HG03135 (cell line): ENCODE measurements around the gene PTPRR.

Experiments
- ATAC-seq: cut with Tn5 transposase; IDR thresholded peaks from one replicate; pipeline ENCODE4 v1.9.1; 2021; ENCODE audit warnings: mild to moderate bottlenecking, moderate library complexity; ENCODE audit not compliant: unreplicated experiment

PTPRR gene, protein sequence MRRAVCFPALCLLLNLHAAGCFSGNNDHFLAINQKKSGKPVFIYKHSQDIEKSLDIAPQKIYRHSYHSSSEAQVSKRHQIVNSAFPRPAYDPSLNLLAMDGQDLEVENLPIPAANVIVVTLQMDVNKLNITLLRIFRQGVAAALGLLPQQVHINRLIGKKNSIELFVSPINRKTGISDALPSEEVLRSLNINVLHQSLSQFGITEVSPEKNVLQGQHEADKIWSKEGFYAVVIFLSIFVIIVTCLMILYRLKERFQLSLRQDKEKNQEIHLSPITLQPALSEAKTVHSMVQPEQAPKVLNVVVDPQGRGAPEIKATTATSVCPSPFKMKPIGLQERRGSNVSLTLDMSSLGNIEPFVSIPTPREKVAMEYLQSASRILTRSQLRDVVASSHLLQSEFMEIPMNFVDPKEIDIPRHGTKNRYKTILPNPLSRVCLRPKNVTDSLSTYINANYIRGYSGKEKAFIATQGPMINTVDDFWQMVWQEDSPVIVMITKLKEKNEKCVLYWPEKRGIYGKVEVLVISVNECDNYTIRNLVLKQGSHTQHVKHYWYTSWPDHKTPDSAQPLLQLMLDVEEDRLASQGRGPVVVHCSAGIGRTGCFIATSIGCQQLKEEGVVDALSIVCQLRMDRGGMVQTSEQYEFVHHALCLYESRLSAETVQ

DNA sequence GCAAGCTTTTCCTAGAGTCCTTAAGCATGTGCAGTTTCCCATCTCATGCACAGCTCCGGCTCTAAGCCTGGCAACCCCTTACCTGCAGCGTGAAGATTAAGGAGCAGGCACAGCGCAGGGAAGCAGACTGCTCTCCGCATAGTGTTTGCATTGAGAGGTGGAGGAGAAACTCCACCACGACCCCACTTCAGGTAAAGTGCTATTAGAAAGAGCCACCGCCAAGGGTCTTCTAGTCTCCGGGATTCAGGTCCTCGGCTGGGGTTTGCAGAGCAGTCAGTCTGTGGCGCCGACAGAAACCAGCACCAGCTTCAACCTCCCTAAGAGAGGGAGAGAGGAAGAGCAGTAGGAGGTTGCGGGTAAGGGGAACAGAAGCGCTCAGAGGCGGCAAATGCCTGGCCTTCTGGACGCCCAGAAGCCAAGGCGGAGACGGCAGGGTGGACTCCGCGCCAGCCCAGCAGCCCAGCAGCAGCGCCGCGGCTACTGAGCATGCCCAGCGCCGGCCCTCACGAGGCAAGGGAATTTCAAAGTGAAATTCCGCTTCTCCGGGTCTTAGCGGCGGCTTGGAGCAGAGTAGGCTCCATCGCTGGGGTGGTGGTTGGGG lies at the start of gene PTPRR:
Gene PTPRR (minus strand): TSS at position 488 of the 601 bp plus-strand sequence. CDS start 348 bp downstream, at position 140.
- ATAC-seq: no peak

GRCh38 chr12:70966996-70967790 lies 46.7 kb upstream of the PTPRR start:
- no peak for ATAC-seq

DNA sequence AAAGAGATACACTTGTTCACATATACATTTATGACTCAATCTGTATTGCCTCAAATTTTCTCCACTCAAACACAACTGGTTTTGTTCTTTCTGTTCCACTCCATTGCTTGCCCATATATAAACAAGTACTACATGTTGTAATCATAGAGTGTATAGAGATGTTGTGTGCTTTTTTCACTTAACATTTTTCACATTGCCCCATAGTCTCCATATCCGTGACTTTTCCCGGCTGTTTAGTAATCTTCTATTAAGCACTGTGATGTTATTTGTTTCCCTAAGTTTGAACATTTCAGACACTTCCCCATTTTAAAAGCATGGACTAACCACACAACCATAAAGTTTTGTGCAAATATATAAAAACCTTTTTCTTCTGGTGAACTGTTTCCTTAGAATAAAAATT lies 45.5 kb upstream of the PTPRR start:
- no peak for ATAC-seq

DNA sequence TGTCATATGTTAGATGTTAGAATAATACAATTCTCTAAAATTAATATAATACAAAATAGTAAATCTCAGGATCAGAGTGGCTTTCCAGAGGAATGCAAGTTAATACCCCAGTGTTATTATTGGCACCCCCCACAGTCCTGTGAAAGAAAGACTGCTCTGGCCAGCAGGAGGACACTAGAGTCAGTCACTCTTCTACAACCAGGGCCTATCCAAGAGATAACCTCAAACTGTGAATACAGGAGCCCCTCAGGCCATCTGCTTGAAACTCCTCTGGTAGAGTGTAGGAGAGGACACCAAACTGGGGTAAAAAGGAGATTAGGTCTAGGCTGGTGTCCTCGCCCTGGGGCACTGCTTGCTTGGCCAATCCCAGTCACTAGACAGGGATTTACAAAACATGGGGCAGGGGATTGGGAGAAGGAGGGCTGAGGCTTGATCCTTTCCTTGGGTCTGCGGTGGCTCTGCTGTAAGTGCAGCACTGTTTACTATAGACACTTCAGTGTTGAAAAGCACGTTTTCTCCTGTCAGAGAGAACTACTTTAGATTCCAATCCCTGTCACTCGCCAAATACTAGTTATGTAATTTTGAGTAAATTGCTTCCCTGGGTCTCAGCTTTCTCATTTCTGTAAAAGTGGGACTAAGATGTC lies 44.5 kb upstream of the PTPRR start:
- no peak for ATAC-seq

DNA sequence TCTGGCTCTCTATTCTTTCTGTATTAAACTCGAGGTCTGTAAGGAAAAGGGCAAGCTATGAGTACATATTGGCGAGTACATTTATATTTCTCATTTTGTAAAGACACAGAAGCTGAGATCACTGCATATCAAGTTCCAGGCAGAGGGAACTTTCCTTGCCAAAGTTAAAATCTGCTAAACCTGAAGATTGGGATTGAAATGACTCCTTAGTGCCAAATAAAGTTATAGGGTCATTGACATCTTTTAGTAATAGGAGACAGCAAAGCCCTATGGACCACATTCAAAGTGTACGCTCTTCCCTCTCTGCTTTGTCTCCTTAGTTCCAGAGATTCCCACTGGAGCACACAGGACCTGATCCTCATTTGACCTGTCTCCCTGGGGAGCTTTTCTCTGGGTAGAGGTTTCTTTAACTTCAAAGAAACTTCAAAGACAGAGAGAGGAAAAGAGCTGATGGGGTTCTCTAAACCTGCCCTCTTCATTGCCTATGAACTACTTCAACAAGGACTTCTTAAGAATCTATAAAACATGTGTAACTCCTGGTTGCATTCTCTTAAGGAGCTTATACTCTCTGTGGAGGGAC lies 42.6 kb upstream of the PTPRR start:
- no peak for ATAC-seq

DNA sequence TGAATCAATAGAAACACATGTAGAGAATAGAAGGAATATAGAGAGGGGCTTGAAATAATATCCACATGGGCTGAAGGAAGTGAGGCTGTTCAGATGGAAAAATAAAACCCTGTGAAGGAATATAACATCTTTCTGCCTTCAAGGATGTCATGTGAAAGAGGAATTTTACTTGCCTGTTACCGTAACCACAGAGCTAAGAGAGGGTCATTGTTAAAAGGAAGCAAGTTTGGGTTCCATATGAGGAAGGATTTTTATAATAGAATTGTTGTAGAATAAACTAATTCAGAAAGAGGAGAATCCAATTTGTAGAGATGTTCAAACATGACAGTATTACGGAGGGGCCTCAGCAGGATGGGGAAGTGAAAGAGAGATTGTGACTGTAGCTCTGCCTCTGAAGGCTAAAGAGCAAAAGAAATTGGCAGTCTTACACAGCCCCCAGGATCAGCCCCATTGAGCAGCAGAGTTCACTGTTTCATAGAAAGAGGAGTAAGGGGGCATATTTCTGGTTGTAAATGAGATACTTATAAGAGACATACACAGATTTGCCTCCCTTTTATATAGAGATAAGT lies 41.8 kb upstream of the PTPRR start:
- no peak for ATAC-seq

DNA sequence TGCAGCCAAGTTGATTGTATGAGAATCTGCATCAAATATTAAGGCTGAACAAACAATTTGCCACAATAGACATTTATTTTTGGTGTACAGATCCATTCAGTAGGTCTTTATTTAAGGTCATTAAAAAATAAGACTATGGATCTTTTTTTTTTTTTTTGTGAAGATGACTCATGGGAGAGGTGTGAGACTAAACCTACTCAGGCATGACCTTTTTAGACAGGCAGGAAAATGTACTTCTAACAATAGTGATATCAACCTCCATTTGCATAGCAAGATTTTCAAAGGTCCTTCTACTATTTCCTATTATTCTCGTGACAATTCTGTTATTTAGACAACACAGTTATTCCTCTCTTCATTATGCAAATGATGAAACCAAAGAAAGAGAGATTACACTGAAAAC lies 39.9 kb upstream of the PTPRR start:
- no peak for ATAC-seq

DNA sequence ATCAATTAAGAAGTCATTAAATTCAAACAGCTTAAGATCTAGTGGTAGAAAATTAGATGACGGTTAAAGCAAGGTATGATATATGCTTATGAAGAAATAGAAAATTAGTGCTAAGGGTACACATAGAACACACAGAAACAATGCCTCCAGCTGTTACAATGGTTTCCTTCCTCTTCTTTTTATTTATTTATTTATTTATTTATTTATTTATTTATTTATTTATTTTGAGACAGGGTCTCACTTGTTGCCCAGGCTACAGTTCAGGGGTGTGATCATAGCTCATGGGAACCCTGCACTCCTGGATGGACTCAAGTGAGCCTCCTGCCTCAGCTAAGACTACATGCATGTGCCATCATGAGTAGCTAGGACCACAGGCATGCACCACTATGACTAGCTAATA lies 34.9 kb upstream of the PTPRR start:
- ATAC-seq: no peak

DNA sequence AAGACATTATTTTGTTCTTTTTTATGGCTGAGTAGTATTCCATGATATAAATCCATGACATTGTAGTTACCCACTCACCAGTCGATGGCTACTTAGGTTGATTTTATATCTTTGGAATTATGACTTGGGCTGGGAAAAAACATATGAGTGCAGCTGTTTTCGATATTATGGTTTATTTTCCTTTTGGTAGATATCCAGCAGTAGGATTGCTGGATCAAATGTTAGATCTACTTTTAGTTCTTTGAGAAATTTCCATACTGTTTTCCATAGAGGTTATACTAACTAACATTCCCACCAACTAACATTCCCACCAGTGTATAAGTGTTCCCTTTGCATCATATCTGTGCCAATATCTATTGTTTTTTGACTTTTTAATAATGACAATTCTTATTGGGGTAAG lies 29.9 kb upstream of the PTPRR start:
- ATAC-seq: no peak

- no peak for ATAC-seq
Measured at GRCh38 chr12:70948976-70949336, 28.4 kb upstream of the PTPRR start.

GRCh38 chr12:70948236-70948975 lies 27.9 kb upstream of the PTPRR start:
- no peak for ATAC-seq

GRCh38 chr12:70936203-70936813 lies 15.8 kb upstream of the PTPRR start:
- no peak for ATAC-seq

DNA sequence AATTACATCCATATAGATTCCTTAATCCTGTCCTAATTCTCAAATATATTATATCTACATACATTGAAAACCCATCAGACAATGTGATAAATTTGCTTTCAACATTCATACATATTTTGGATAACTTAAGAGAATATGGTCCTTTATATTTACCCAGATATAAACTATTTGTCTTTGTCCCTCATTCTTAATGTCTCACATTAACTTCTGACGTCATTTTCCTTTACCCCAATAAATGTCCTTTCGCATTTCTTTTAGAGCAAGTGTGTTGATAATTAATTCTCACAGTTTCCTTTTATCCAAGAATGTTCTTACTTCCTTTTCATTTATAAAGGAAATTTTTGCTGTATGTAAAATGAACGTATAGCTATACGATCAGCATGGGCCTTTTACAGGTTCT lies 12.6 kb upstream of the PTPRR start:
- no peak for ATAC-seq

GRCh38 chr12:70929029-70929428 lies 8.5 kb upstream of the PTPRR start:
- no peak for ATAC-seq

- ATAC-seq: no peak
Measured at GRCh38 chr12:70928071-70928470, 7.5 kb upstream of the PTPRR start.

- no peak for ATAC-seq
Measured at GRCh38 chr12:70927356-70927755, 6.8 kb upstream of the PTPRR start.

DNA sequence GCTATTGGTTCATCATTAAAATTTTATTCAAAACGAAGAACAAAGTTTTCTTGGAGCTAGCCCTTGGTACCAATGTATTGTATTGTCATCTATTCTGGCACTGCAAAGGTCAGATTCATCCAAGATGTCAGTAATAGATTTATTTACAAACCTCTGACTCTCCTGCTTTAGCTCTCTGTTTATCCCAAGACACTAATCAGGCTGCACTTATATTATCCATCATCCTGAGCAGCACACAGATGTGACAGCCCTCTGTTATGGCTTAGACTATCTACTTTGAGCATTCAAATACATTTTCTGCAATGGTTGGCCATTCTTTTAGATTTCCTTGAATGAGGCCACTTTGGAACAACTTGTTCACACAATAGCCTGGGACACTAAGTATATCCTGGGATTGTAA lies 5.0 kb upstream of the PTPRR start:
- ATAC-seq: no peak

DNA sequence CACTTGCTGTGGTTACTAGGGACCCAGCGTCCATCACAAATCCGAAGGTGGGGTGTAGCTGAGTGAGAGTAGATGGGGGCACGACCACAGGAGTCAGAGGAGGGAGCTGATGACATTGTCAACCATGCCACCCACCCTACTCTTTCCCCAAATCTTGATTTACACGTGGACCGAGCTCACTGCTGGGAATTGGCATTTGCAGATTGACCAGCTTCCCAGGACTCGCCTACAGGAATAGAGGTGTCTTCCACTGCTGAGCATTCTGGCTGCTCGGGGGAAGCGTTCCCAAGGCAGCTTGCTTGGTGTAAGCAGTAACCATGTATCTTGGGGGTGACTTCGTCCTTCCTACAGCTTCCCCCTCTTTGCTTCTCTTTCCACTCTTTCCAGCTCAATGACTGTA lies 353 bp upstream of the PTPRR start:
- no peak for ATAC-seq

DNA sequence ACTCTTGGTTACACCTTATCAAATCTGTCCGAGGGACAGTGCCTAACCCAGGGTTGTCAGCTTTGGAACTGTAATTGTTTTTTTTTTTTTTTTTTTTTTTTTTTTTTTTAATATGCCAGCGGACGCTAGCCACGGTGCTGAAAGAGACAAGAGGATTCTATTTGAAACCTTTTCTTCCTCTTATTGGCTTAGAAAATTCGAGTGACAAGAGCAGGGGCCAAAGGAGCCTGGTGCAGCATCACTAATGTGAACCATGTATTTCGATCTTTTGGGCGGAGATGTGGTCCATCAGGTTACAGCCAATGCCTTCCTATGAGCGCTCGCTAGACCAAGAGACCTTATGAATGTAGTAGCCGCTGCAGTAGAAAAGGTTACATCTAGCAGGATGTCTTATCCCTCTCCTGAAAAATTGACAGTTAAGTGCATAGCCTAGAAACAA lies 922 bp downstream of the PTPRR start:
- ATAC-seq: no peak
